A673 (cell line): ENCODE results near the gene SLC2A4RG. TPM values are rescaled to one million over a fixed set of nuclear protein-coding genes. Genes with fewer than 3 reads are reported as not detected.

Source experiments
- BruUV-seq: library from RNA; stranded (reverse); fragments of 400-500 nt; replicated peaks from 2 replicates; lab custom pipeline; 2021; lab: Mats Ljungman, UMichigan
- CTCF ChIA-PET: fragments of 300-600 bp; sonication (Branson Sonifier 250); formaldehyde crosslinking; loops from one replicate; lab custom pipeline; 2022; ENCODE audit warnings: antibody characterized with exemption; lab: Charles Lee
- POLR2A ChIA-PET: fragments of 300-600 bp; sonication (Branson Sonifier 250); formaldehyde crosslinking; loops from one replicate; lab custom pipeline; 2022; ENCODE audit warnings: antibody characterized with exemption; ENCODE audit not compliant: low non-redundant PET; lab: Charles Lee
- DNase-seq: peaks from one replicate; pipeline ENCODE4 v3.0.0-alpha.2; 2015; ENCODE audit warnings: low spot score
- H3K27ac ChIP-seq: fragments of 200-600 bp; sonication (generic); 2 replicates; pipeline ENCODE4 v1.5.1; 2016; ENCODE audit warnings: mixed run types, low read depth, mild to moderate bottlenecking, mixed read lengths, antibody characterized with exemption, low read length; ENCODE audit not compliant: poor library complexity, severe bottlenecking
- H3K27me3 ChIP-seq: fragments of 200-600 bp; sonication (generic); replicated peaks from 2 replicates; pipeline ENCODE4 v1.6.1; 2017; ENCODE audit warnings: mixed run types, low read depth, mild to moderate bottlenecking, mixed read lengths, antibody characterized with exemption, low read length; ENCODE audit not compliant: insufficient read depth, poor library complexity
- H3K36me3 ChIP-seq: fragments of 200-600 bp; sonication (generic); 2 replicates; pipeline ENCODE4 v1.6.1; 2016; ENCODE audit warnings: mixed run types, mild to moderate bottlenecking, mixed read lengths, antibody characterized with exemption, low read length; ENCODE audit not compliant: insufficient read depth, poor library complexity, severe bottlenecking
- H3K4me1 ChIP-seq: fragments of 200-600 bp; sonication (generic); 2 replicates; pipeline ENCODE4 v1.6.1; 2017; ENCODE audit warnings: mixed run types, mild to moderate bottlenecking, mixed read lengths, antibody characterized with exemption, low read length; ENCODE audit not compliant: insufficient read depth, poor library complexity, severe bottlenecking
- H3K4me3 ChIP-seq: fragments of 200-600 bp; sonication (generic); 2 replicates; pipeline ENCODE4 v1.5.1; 2016; ENCODE audit warnings: low read depth, mixed run types, mild to moderate bottlenecking, mixed read lengths, low read length; ENCODE audit not compliant: poor library complexity, severe bottlenecking
- H3K9me3 ChIP-seq: fragments of 200-600 bp; sonication (generic); 2 replicates; pipeline ENCODE4 v1.6.1; 2016; ENCODE audit warnings: mixed run types, low read depth, mild to moderate bottlenecking, mixed read lengths, antibody characterized with exemption, low read length; ENCODE audit not compliant: poor library complexity, severe bottlenecking
- EZH2 ChIP-seq: fragments of 200-600 bp; sonication (generic); IDR thresholded peaks from 2 replicates; pipeline ENCODE4 v1.6.1; 2017; ENCODE audit warnings: borderline replicate concordance, low read depth, mild to moderate bottlenecking, mixed read lengths, antibody characterized with exemption, low read length; ENCODE audit not compliant: poor library complexity, severe bottlenecking
- intact Hi-C: fragments of 100-400 bp; cut with micrococcal nuclease; formaldehyde crosslinking; loops from one replicate; pipeline ENCODE4 v1.10.0; 2022; ENCODE audit not compliant: unreplicated experiment
- total RNA-seq: library from RNA; stranded (reverse); gene quantifications from 2 replicates; pipeline ENCODE4 v1.2.3, GENCODE V29; 2021
- TF ChIP-seq, protein P1 (sequence below): fragments of 300-800, 200-600 bp; sonication (generic); conservative IDR thresholded peaks from 2 replicates; pipeline ENCODE4 v1.5.1; 2017; ENCODE audit warnings: low read depth, mild to moderate bottlenecking, antibody characterized with exemption, low read length, moderate library complexity, mixed read lengths

SLC2A4RG gene
- total RNA-seq, 1 experiment from 2014 or later, result 45.8 TPM

DNA sequence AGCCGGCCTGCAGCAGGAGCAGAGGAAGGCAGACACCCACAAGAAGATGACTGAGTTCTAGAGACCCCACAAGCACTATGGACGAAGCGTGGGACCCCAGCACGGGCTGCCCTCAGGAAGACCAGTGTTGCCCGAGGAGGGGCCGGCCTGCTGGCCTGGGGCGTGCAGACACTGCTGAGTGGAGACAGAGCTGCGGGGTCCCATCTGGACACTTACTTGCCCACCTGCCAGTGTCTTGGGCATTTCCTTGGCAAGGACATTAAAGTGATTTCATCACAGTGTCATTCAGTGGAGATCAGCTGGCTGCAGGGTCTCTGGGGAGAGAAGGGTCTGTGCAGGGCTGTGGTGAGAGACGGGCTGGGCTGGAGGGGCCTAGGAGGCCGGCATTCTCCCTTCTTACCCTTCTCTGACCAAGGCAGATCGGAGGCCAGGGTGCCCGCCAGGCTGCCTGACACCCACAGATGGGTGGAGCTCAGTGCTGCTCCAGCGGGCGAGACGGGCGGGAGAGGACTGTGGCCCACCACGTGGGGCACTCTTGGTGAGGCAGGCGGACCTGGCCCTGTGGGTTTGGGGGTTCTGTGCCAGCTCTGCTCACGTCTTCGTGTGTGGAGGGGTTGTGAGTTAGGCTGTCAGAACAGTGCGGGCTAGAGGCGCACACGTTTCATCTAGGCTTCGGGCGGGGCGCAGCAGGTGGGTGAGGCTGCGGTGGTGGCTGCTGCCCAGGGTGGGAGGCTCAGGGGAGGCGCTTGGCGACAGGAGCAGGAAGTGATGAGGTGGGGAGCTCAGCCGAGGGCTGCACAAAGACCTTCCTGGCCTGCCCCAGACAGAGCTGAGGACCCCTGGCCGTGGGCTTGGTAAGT, 3.5 kb upstream of the SLC2A4RG start, which contains the start of gene LIME1:
Gene LIME1, plus strand, starts transcription at position 806 of the 860 bp plus-strand sequence. CDS start 886 bp downstream, outside the sequence.
- DNase-seq, result no peak
- no peak for TF ChIP-seq EZH2
- TF ChIP-seq, protein P1, sequence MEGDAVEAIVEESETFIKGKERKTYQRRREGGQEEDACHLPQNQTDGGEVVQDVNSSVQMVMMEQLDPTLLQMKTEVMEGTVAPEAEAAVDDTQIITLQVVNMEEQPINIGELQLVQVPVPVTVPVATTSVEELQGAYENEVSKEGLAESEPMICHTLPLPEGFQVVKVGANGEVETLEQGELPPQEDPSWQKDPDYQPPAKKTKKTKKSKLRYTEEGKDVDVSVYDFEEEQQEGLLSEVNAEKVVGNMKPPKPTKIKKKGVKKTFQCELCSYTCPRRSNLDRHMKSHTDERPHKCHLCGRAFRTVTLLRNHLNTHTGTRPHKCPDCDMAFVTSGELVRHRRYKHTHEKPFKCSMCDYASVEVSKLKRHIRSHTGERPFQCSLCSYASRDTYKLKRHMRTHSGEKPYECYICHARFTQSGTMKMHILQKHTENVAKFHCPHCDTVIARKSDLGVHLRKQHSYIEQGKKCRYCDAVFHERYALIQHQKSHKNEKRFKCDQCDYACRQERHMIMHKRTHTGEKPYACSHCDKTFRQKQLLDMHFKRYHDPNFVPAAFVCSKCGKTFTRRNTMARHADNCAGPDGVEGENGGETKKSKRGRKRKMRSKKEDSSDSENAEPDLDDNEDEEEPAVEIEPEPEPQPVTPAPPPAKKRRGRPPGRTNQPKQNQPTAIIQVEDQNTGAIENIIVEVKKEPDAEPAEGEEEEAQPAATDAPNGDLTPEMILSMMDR, result no peak
- ChIA-PET CTCF (no interaction called here), POLR2A (no interaction called here)
- BruUV-seq, result no TSS peak
- peaks cover 5% of the 10 kb centered on the region for H3K36me3 ChIP-seq
- no peak within 1 kb of the TSS for H3K27ac ChIP-seq
- H3K9me3 ChIP-seq, result no peaks in the 10 kb centered on the region
- H3K4me1 ChIP-seq, result peaks cover 5% of the 10 kb centered on the region
- H3K27me3 ChIP-seq, result no peaks in the 10 kb centered on the region
- intact Hi-C loops, result no loop called here
- no peak within 1 kb of the TSS for H3K4me3 ChIP-seq

DNA sequence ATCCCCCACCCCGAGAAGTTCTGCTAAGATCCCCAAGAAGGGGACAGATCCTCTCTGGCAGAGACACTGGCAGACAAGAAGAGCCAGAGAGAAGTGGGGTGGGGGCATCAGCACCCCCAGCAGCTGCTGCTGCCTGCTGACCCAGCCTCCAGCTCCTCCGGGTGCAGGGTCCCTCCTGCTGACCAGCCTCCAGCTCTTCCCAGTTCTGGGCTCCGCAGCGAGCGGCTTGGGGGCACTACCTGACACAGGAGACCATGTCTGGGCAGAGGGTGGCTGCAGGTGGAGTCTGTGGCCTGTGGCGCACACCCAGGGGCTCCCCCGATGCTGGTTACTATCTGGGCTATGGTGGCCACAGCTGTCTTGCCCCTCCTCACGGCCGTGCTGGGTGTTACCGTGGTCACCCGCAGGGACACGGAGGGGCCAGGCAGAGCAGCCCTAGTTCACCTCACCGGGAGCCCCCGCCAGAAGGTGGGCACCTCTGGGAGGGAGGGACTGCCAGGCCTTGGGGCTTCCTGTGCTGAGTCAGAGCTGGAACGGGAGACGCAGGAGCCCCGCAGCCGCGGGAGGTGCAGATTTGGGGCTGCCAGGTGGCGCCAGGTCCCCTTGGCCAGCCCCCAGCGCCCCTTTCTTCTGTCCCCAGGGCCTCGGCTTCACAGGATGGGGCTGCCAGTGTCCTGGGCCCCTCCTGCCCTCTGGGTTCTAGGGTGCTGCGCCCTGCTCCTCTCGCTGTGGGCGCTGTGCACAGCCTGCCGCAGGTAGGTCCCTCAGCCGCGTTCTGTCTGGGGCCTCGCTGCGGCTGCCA, 2.5 kb upstream of the SLC2A4RG start:
- H3K9me3 ChIP-seq, result no peaks in the 10 kb centered on the region
- POLR2A ChIA-PET, result no interaction called here
- H3K36me3 ChIP-seq, result peaks cover 13% of the 10 kb centered on the region
- no peak overlapping the region for H3K4me3 ChIP-seq
- CTCF ChIA-PET, result no interaction called here
- H3K27me3 ChIP-seq, result no peaks in the 10 kb centered on the region
- H3K27ac ChIP-seq, result no peak overlapping the region
- peaks cover 15% of the 10 kb centered on the region for H3K4me1 ChIP-seq
- BruUV-seq, result no TSS peak
- no peak for DNase-seq
- intact Hi-C loops, result no loop called here
- TF ChIP-seq, protein P1, result no peak
- no peak for TF ChIP-seq EZH2

DNA sequence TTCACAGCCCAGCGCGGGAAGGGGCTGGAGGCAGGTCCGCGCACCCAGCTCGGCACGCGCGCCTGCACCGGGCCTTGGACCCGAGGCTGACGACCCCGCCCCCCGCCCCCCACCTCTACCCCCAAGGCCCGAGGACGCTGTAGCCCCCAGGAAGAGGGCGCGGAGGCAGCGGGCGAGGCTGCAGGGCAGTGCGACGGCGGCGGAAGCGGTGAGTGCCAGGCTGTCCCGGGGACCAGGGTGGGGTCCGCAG, 2.0 kb upstream of the SLC2A4RG start:
- TF ChIP-seq, protein P1, result no peak
- no peak for TF ChIP-seq EZH2
- Histone ChIP-seq H3K9me3 (no peaks in the 10 kb centered on the region), H3K4me3 (no peak overlapping the region), H3K27ac (no peak overlapping the region), H3K36me3 (peaks cover 18% of the 10 kb centered on the region), H3K27me3 (no peaks in the 10 kb centered on the region), H3K4me1 (peaks cover 16% of the 10 kb centered on the region)
- ChIA-PET POLR2A (no interaction called here), CTCF (no interaction called here)
- no peak for DNase-seq
- intact Hi-C loops, result no loop called here
- no TSS peak for BruUV-seq
